ENCODE results near the gene ADAMTSL1. TPM values are rescaled to one million over a fixed set of nuclear protein-coding genes. Genes with fewer than 3 reads are reported as not detected.

The ADAMTSL1 gene
- total RNA-seq, 1 donor from 2014 or later: 7.3 TPM

GRCh38 chr9:18467696-18468095 lies 6.3 kb upstream of the ADAMTSL1 start:
- no peak for DNase-seq

- DNase-seq: no peak
Observed at GRCh38 chr9:18472435-18472834, 1.5 kb upstream of the ADAMTSL1 start.

- no peak for DNase-seq
Observed at GRCh38 chr9:18472841-18473251, 1.1 kb upstream of the ADAMTSL1 start.

- no peak for DNase-seq
Observed at GRCh38 chr9:18474783-18475182, 830 bp downstream of the ADAMTSL1 start.

GRCh38 chr9:18477121-18477660 lies 3.2 kb downstream of the ADAMTSL1 start:
- DNase-seq: no peak

- no peak for DNase-seq
Observed at GRCh38 chr9:18477719-18478118, 3.8 kb downstream of the ADAMTSL1 start.

- DNase-seq: no peak
Observed at GRCh38 chr9:18478501-18479361, 4.8 kb downstream of the ADAMTSL1 start.

GRCh38 chr9:18479405-18479804 lies 5.5 kb downstream of the ADAMTSL1 start:
- DNase-seq: no peak

GRCh38 chr9:18480662-18481093 lies 6.7 kb downstream of the ADAMTSL1 start:
- no peak for DNase-seq

GRCh38 chr9:18482371-18482770 lies 8.4 kb downstream of the ADAMTSL1 start:
- DNase-seq: no peak

GRCh38 chr9:18485714-18486113 lies 11.8 kb downstream of the ADAMTSL1 start:
- DNase-seq: no peak

GRCh38 chr9:18487611-18488010 lies 13.7 kb downstream of the ADAMTSL1 start:
- no peak for DNase-seq

- no peak for DNase-seq
Observed at GRCh38 chr9:18488886-18489285, 14.9 kb downstream of the ADAMTSL1 start.

- no peak for DNase-seq
Observed at GRCh38 chr9:18489861-18490260, 15.9 kb downstream of the ADAMTSL1 start.

- DNase-seq: no peak
Observed at GRCh38 chr9:18490641-18491370, 16.9 kb downstream of the ADAMTSL1 start.

GRCh38 chr9:18492612-18493011 lies 18.7 kb downstream of the ADAMTSL1 start:
- no peak for DNase-seq

- no peak for DNase-seq
Observed at GRCh38 chr9:18493451-18493993, 19.6 kb downstream of the ADAMTSL1 start.

- no peak for DNase-seq
Observed at GRCh38 chr9:18495065-18495464, 21.1 kb downstream of the ADAMTSL1 start.

GRCh38 chr9:18496256-18497000 lies 22.5 kb downstream of the ADAMTSL1 start:
- no peak for DNase-seq

GRCh38 chr9:18499062-18499461 lies 25.1 kb downstream of the ADAMTSL1 start:
- DNase-seq: no peak

GRCh38 chr9:18499980-18500379 lies 26.0 kb downstream of the ADAMTSL1 start:
- DNase-seq: no peak

- no peak for DNase-seq
Observed at GRCh38 chr9:18500451-18500850, 26.5 kb downstream of the ADAMTSL1 start.

Measured in occipital lobe (tissue), 2 donors.